ENCODE data around the gene BTRC. TPM values are rescaled to one million over a fixed set of nuclear protein-coding genes. Genes with fewer than 3 reads are reported as not detected.
A peak's percentile ranks its signal among the peaks of the same experiment; 100 is the strongest.

The BTRC gene
- total and polyA plus RNA-seq, 7 donors, result 6.1 to 19.3 (median 16.4) TPM

- 74 to 94% (median 76%) methylated on average over 1 of the region's 1 CpG for WGBS, 3 donors
- Histone ChIP-seq H3K27me3 (ENCODE audit: insufficient read depth in 3 of 3, low read length in 2 of 3) (no peaks in the 10 kb centered on the region), H3K36me3 (ENCODE audit: insufficient read depth in 1 of 2, low read depth in 1 of 2) (no peaks in the 10 kb centered on the region), H3K9me3 (no peaks in the 10 kb centered on the region), H3K4me3 (no peak overlapping the region), H3K4me1 (peaks cover 11% of the 10 kb centered on the region), H3K27ac (no peak overlapping the region)
- TF ChIP-seq CTCF (IDR thresholded peaks at IDR 0.05), result no peak
- DNase-seq (no peak), ATAC-seq (peak in 2 of 4 donors; percentile 60 to 75)
- intact Hi-C loops (cut with DNase I), result no loop called here
These were observed 99.4 kb downstream of the BTRC start for GRCh38 chr10:101453318-101453717.

GRCh38 chr10:101453791-101454718, 100.1 kb downstream of the BTRC start:
- Histone ChIP-seq H3K36me3 (ENCODE audit: insufficient read depth in 1 of 2, low read depth in 1 of 2) (no peaks in the 10 kb centered on the region), H3K9me3 (no peaks in the 10 kb centered on the region), H3K27me3 (ENCODE audit: insufficient read depth in 3 of 3, low read length in 2 of 3) (no peaks in the 10 kb centered on the region), H3K27ac (no peak overlapping the region), H3K4me1 (peaks cover 16% of the 10 kb centered on the region), H3K4me3 (no peak overlapping the region)
- TF ChIP-seq CTCF (IDR thresholded peaks at IDR 0.05), result no peak
- DNase-seq, result no peak
- no peak for ATAC-seq
- intact Hi-C loops (cut with DNase I), result no loop called here
- WGBS, 3 donors, result 76 to 91% (median 78%) methylated on average over 6 of the region's 6 CpGs

GRCh38 chr10:101458869-101459268, 104.9 kb downstream of the BTRC start:
- Histone ChIP-seq H3K36me3 (ENCODE audit: insufficient read depth in 1 of 2, low read depth in 1 of 2) (no peaks in the 10 kb centered on the region), H3K27me3 (ENCODE audit: insufficient read depth in 3 of 3, low read length in 2 of 3) (no peaks in the 10 kb centered on the region), H3K4me1 (peaks cover 21% of the 10 kb centered on the region), H3K27ac (no peak overlapping the region), H3K4me3 (no peak overlapping the region), H3K9me3 (no peaks in the 10 kb centered on the region)
- no peak for DNase-seq
- intact Hi-C loops (cut with DNase I), result no loop called here
- peak; percentile 79 to 96 (median 91) for ATAC-seq
- TF ChIP-seq CTCF (IDR thresholded peaks at IDR 0.05), result no peak
- 22 to 49% (median 38%) methylated on average over 1 of the region's 1 CpG for WGBS, 3 donors

- Histone ChIP-seq H3K4me3 (no peak overlapping the region), H3K27me3 (ENCODE audit: insufficient read depth in 3 of 3, low read length in 2 of 3) (no peaks in the 10 kb centered on the region), H3K4me1 (peaks cover 11% of the 10 kb centered on the region), H3K36me3 (ENCODE audit: insufficient read depth in 1 of 2, low read depth in 1 of 2) (no peaks in the 10 kb centered on the region), H3K9me3 (no peaks in the 10 kb centered on the region), H3K27ac (no peak overlapping the region)
- ATAC-seq, result no peak
- 89 to 91% (median 89%) methylated on average over 4 of the region's 4 CpGs for WGBS, 3 donors
- no peak for DNase-seq
- no peak for TF ChIP-seq CTCF (IDR thresholded peaks at IDR 0.05)
- intact Hi-C loops (cut with DNase I), result no loop called here
These were observed 110.1 kb downstream of the BTRC start for GRCh38 chr10:101464082-101464481.

All from psoas muscle (tissue), 8 donors.